ENCODE results near the gene TEX261.
A peak's percentile ranks its signal among the peaks of the same experiment; 100 is the strongest.

The TEX261 gene

GRCh38 chr2:70948337-70949003, 46.2 kb downstream of the TEX261 start:
- TF ChIP-seq CTCF (IDR thresholded peaks at IDR 0.05; ENCODE audit: low read depth, low read length): peak; percentile 91
- H3K4me3 ChIP-seq (ENCODE audit: low read depth, low read length): peak overlapping the region; percentile 50

- peak overlapping the region; percentile 50 for H3K4me3 ChIP-seq (ENCODE audit: low read depth, low read length)
- no peak for TF ChIP-seq CTCF (IDR thresholded peaks at IDR 0.05; ENCODE audit: low read depth, low read length)
These were observed 47.0 kb downstream of the TEX261 start for GRCh38 chr2:70947556-70948184.

- peak; percentile 67 for TF ChIP-seq CTCF (IDR thresholded peaks at IDR 0.05; ENCODE audit: low read depth, low read length)
- H3K4me3 ChIP-seq (ENCODE audit: low read depth, low read length): no peak overlapping the region
These were observed 47.7 kb downstream of the TEX261 start for GRCh38 chr2:70946832-70947442.

GRCh38 chr2:70944111-70944690, 50.5 kb downstream of the TEX261 start:
- no peak overlapping the region for H3K4me3 ChIP-seq (ENCODE audit: low read depth, low read length)
- TF ChIP-seq CTCF (IDR thresholded peaks at IDR 0.05; ENCODE audit: low read depth, low read length): no peak

- H3K4me3 ChIP-seq (ENCODE audit: low read depth, low read length): no peak overlapping the region
- no peak for TF ChIP-seq CTCF (IDR thresholded peaks at IDR 0.05; ENCODE audit: low read depth, low read length)
These were observed 51.3 kb downstream of the TEX261 start for GRCh38 chr2:70943205-70943871.

- H3K4me3 ChIP-seq (ENCODE audit: low read depth, low read length): no peak overlapping the region
These were observed 52.1 kb downstream of the TEX261 start for GRCh38 chr2:70942396-70943204.

More at GRCh38 chr2:70942396-70943204, 52.1 kb downstream of the TEX261 start:
- TF ChIP-seq CTCF (IDR thresholded peaks at IDR 0.05; ENCODE audit: low read depth, low read length): no peak

All from WI38 (cell line).